ENCODE measurements around the gene DGKB.

DNA sequence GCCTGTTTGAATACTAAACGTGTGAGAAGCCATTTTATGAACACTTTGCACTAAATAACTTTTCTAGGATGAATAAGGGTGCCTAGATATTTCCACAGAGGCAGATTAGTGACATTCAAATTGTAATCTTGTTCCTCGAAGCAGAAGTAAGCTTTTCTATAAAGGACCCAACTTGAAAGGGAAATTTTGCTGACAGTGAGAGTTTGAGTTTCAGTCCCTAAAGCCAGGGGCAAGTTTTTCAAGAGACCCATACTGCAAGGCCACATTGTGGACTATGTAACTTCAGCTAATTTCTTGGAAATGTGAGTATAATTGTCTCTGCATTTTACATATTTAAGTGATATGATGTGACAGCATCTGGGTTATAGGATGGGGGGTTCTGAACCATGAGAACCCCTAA, 525.8 kb downstream of the DGKB start:
- no peak for TF ChIP-seq POLR2A (IDR thresholded peaks at IDR 0.05; ENCODE audit: low read depth, low read length)
- no peak for TF ChIP-seq POLR2AphosphoS5 (IDR thresholded peaks at IDR 0.05; ENCODE audit: low read depth, low read length)
- TF ChIP-seq SPI1 (IDR thresholded peaks at IDR 0.05; ENCODE audit: low read depth, low read length), result no peak
- TF ChIP-seq TAF1 (IDR thresholded peaks at IDR 0.05; ENCODE audit: low read depth, low read length), result no peak
- TF ChIP-seq PAX5 (IDR thresholded peaks at IDR 0.05; ENCODE audit: insufficient read depth, low read length, severe bottlenecking), result no peak
- TF ChIP-seq POU2F2 (IDR thresholded peaks at IDR 0.05; ENCODE audit: low read depth, low read length), result no peak
